Gastroesophageal sphincter (tissue), 4 donors: ENCODE data around the gene KCNC2. TPM values are rescaled to one million over a fixed set of nuclear protein-coding genes. Genes with fewer than 3 reads are reported as not detected.

Source experiments
- ATAC-seq: fragments of 150-250 bp; one replicate; pipeline ENCODE4 v1.9.1; 2016; ENCODE audit warnings: mild to moderate bottlenecking, moderate library complexity
- H3K27ac ChIP-seq, 4 donors: fragments of 200-600 bp; sonication (generic) in 3 of 4; 1 replicate in 3 of 4; 2 replicates in 1 of 4; pipeline ENCODE4 v1.5.1; 2016 to 2019
- H3K27me3 ChIP-seq: fragments of 200-600 bp; sonication (generic); one replicate; pipeline ENCODE4 v1.5.1; 2019
- H3K36me3 ChIP-seq, 2 donors: fragments of 200-600 bp; sonication (generic); one replicate each; pipeline ENCODE4 v1.5.1; 2019; ENCODE audit warnings: control low read depth in 1 of 2
- H3K4me1 ChIP-seq, 3 donors: fragments of 200-600 bp; sonication (generic); 1 replicate in 2 of 3; 2 replicates in 1 of 3; pipeline ENCODE4 v1.5.1; 2016 to 2019; ENCODE audit warnings: control low read depth in 2 of 3
- H3K4me3 ChIP-seq, 2 donors: fragments of 200-600 bp; sonication (generic); one replicate each; pipeline ENCODE4 v1.5.1; 2019; ENCODE audit warnings: mild to moderate bottlenecking in 1 of 2, moderate library complexity in 1 of 2
- H3K9me3 ChIP-seq, 3 donors: fragments of 200-600 bp; sonication (generic); one replicate each; pipeline ENCODE4 v1.5.1; 2017 to 2019; ENCODE audit warnings: control low read depth in 2 of 3
- EP300 ChIP-seq: sonication (generic); formaldehyde crosslinking; IDR thresholded peaks from one replicate; pipeline ENCODE4 v1.6.1; 2017; ENCODE audit warnings: antibody characterized with exemption, mild to moderate bottlenecking
- POLR2A ChIP-seq, 2 donors: fragments of 450-650 bp; IDR thresholded peaks; one replicate each; pipeline ENCODE4 v1.6.1; 2017; ENCODE audit warnings: antibody characterized with exemption in 2 of 2, mild to moderate bottlenecking in 2 of 2, moderate library complexity in 1 of 2
- POLR2AphosphoS5 ChIP-seq: sonication (generic); formaldehyde crosslinking; IDR thresholded peaks from one replicate; pipeline ENCODE4 v1.6.1; 2017; ENCODE audit warnings: antibody characterized with exemption
- WGBS, 2 donors: methylation state at CpG; one replicate each; pipeline ENCODE4 v1.1.5; 2018; ENCODE audit warnings: low coverage in 1 of 2; 5-methylcytosine and 5-hydroxymethylcytosine counted together
- total RNA-seq, 4 donors: library from RNA; depleted of rRNA; stranded (reverse); fragments of >200 nt; gene quantifications; one replicate each; pipeline ENCODE4 v1.1.0, GENCODE V29; 2016
- TF ChIP-seq, protein P1 (sequence below), 4 experiments: fragments of 200-600 bp in 2 of 4; fragments of 450-650 bp in 2 of 4; sonication (generic) in 1 of 4; IDR thresholded peaks; one replicate each; pipeline ENCODE4 v1.5.1; 2017 to 2019; ENCODE audit warnings: antibody characterized with exemption in 4 of 4, mild to moderate bottlenecking in 2 of 4, moderate library complexity in 2 of 4

The KCNC2 gene
- total RNA-seq, 4 donors from 2014 or later, result 0.12 TPM; not detected in 3

DNA sequence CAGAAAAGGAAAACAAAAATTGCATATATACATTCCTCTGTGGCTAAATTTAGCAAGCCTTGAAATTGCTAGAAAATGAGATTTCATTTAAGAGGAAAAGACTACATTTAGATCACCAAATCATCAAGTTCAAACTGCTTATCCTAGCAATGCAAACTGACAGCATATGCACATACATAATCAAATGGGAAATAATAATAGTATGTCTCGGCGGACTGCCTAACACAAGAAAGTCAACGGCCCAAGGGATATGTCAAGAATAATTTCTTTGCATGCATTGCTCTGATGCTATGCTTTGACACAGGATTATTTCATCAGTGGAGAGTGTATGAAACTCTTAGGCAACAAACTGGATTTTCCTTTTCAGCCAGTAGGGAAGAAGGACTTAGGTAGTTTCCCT lies 107.9 kb downstream of the KCNC2 start:
- WGBS, 2 donors, result 77 to 79% methylated on average over 3 of the region's 3 CpGs
- no peaks in the 10 kb centered on the region for H3K36me3 ChIP-seq
- H3K9me3 ChIP-seq, result no peaks in the 10 kb centered on the region
- no peaks in the 10 kb centered on the region for H3K4me1 ChIP-seq
- ATAC-seq, result no peak
- no peaks in the 10 kb centered on the region for H3K27me3 ChIP-seq
- no peak for TF ChIP-seq EP300
- no peak for TF ChIP-seq POLR2AphosphoS5
- TF ChIP-seq, protein P1, sequence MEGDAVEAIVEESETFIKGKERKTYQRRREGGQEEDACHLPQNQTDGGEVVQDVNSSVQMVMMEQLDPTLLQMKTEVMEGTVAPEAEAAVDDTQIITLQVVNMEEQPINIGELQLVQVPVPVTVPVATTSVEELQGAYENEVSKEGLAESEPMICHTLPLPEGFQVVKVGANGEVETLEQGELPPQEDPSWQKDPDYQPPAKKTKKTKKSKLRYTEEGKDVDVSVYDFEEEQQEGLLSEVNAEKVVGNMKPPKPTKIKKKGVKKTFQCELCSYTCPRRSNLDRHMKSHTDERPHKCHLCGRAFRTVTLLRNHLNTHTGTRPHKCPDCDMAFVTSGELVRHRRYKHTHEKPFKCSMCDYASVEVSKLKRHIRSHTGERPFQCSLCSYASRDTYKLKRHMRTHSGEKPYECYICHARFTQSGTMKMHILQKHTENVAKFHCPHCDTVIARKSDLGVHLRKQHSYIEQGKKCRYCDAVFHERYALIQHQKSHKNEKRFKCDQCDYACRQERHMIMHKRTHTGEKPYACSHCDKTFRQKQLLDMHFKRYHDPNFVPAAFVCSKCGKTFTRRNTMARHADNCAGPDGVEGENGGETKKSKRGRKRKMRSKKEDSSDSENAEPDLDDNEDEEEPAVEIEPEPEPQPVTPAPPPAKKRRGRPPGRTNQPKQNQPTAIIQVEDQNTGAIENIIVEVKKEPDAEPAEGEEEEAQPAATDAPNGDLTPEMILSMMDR (IDR thresholded peaks at IDR 0.05), result no peak
- TF ChIP-seq POLR2A (IDR thresholded peaks at IDR 0.05), result no peak
- H3K27ac ChIP-seq, result no peak overlapping the region
- H3K4me3 ChIP-seq, result no peak overlapping the region

DNA sequence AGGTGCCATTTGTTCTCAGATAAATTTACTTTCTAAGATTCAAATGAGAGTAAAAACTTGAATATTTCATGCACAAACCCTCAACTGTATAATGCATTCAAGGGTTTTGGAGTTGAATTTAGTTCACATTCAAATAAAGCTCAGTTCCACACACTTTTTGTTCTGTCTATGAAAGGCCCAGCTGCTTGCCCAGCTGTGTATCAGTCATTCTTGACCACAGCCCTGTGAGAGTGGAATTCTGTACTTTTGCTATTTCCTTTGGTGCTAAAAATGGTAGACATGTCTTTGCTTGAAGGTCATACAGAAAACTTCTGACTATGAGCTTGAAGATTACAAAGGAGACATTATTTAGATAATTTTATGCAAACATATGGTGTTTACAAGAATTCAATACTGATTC lies 110.4 kb downstream of the KCNC2 start:
- no peak overlapping the region for H3K27ac ChIP-seq
- no peaks in the 10 kb centered on the region for H3K27me3 ChIP-seq
- H3K36me3 ChIP-seq, result no peaks in the 10 kb centered on the region
- no peak overlapping the region for H3K4me3 ChIP-seq
- H3K9me3 ChIP-seq, result no peaks in the 10 kb centered on the region
- TF ChIP-seq POLR2A (IDR thresholded peaks at IDR 0.05) (no peak), EP300 (no peak), POLR2AphosphoS5 (no peak)
- TF ChIP-seq, protein P1 (IDR thresholded peaks at IDR 0.05), result no peak
- ATAC-seq, result no peak
- no peaks in the 10 kb centered on the region for H3K4me1 ChIP-seq

DNA sequence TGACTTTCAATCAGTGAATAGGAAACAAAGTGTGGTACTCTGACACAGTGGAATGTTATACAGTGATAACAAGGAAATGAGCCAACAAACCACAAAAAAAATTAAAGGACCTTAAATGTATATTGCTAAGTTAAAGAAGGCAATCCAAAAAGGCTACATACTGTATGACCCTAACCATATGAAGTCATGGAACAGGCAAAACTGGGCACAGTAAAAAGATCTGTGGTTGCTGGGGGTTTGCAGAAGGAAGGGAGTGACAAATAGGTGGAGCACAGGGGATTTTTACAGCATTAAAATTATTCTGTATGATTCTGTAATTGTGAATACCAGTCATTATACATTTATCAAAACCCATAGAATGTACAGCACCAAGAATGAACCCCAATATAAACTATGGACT lies 112.6 kb downstream of the KCNC2 start:
- H3K4me1 ChIP-seq, result no peaks in the 10 kb centered on the region
- TF ChIP-seq, protein P1 (IDR thresholded peaks at IDR 0.05), result no peak
- TF ChIP-seq EP300, result no peak
- no peak for ATAC-seq
- no peaks in the 10 kb centered on the region for H3K36me3 ChIP-seq
- no peak overlapping the region for H3K4me3 ChIP-seq
- no peaks in the 10 kb centered on the region for H3K27me3 ChIP-seq
- no peaks in the 10 kb centered on the region for H3K9me3 ChIP-seq
- H3K27ac ChIP-seq, result no peak overlapping the region

DNA sequence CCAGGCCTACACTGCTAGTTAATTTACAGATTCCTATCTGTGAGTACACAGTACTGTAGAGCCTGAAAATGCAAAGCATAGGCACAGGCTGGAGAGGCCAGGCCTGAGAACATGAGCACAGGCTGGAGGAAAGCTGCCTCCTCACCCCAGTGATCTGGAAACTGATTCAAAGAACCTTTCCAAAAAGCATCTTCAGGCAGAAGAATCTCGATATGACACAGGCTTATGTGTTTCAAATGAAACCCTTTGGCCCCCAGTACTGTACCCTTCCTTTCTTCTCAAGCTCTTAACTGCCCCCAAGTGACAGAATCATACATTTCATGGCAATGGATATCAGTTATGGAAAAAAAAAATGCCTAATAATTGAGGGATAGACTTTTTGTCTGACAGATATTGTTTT lies 122.0 kb downstream of the KCNC2 start:
- TF ChIP-seq, protein P1 (IDR thresholded peaks at IDR 0.05), result no peak
- no peak for TF ChIP-seq POLR2AphosphoS5
- no peak for TF ChIP-seq POLR2A (IDR thresholded peaks at IDR 0.05)
- TF ChIP-seq EP300, result no peak
- 47 to 57% methylated on average over 1 of the region's 1 CpG for WGBS, 2 donors
- Histone ChIP-seq H3K36me3 (no peaks in the 10 kb centered on the region), H3K4me1 (no peaks in the 10 kb centered on the region), H3K9me3 (no peaks in the 10 kb centered on the region), H3K4me3 (no peak overlapping the region), H3K27ac (no peak overlapping the region), H3K27me3 (no peaks in the 10 kb centered on the region)
- ATAC-seq, result no peak

DNA sequence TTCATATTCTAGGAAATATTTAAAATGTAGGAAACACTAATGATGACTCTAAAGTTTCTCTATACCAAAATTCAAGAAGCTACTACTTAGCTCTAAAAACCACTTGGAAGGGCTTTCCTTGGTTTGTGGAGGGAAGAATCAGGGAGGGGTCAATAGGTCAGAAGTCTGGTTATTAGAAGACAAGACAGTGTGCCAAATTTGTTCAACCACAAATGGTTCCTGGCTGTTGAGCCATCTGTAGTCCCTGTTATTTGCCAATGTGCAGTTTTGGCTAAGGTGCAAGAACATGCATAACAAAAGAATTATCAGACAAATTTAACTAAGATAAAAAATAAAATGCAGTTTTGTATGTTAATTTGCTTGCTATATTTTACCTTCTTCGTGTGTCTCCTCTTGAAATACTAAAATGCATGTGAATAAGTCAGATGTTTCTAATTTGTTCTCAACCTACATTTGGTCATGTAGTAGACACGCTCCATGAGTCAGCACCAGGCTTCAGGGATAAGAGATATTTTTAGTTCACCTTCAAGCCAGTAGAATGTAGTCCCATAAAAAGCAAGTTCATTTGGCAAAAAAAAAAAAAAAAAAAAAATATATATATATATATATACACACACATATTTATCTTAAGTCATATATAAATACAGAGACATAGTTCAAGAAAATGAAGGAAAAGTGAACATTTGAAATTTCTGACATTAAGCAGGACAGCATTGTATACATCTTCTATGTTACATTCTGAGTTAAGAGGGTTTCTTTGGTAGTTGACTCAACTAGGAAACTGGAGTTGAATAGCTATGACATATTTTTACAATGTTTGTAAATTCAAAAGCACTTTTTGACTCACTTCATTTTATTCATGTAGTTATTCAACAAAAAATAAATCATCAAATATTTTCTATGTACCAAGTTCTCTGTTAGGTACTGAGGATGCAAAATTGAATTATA lies 123.3 kb downstream of the KCNC2 start:
- Histone ChIP-seq H3K9me3 (no peaks in the 10 kb centered on the region), H3K36me3 (no peaks in the 10 kb centered on the region), H3K27me3 (no peaks in the 10 kb centered on the region), H3K4me3 (no peak overlapping the region), H3K4me1 (no peaks in the 10 kb centered on the region), H3K27ac (no peak overlapping the region)
- TF ChIP-seq EP300 (no peak), POLR2A (IDR thresholded peaks at IDR 0.05) (no peak), POLR2AphosphoS5 (no peak)
- TF ChIP-seq, protein P1 (IDR thresholded peaks at IDR 0.05), result no peak
- 50 to 58% methylated on average over 2 of the region's 2 CpGs for WGBS, 2 donors
- no peak for ATAC-seq
